HG02973 (cell line): ENCODE results near the gene HEBP2.
"Not testable (repeated sequence)": the region's sequence is repeated elsewhere in the genome, so short reads cannot be mapped to it uniquely, and the experiment has no call there.

Experiments
- ATAC-seq: cut with Tn5 transposase; IDR thresholded peaks from one replicate; pipeline ENCODE4 v1.9.1; 2021; ENCODE audit warnings: moderate library complexity; ENCODE audit not compliant: unreplicated experiment

The HEBP2 gene

GRCh38 chr6:138403801-138404665 is at the start of gene HEBP2:
HEBP2 (plus strand) TSS chr6:138404223; CDS start chr6:138404496, 273 bp downstream.
- ATAC-seq = peak; percentile 59

- ATAC-seq = no peak
Measured at GRCh38 chr6:138357928-138358327, 46.1 kb upstream of the HEBP2 start.

- ATAC-seq = not testable (repeated sequence)
Measured at GRCh38 chr6:138368684-138369083, 35.3 kb upstream of the HEBP2 start.

GRCh38 chr6:138370631-138371451 is 33.2 kb upstream of the HEBP2 start:
- ATAC-seq = no peak

GRCh38 chr6:138371452-138371711 is 32.6 kb upstream of the HEBP2 start:
- no peak for ATAC-seq

GRCh38 chr6:138371720-138372119 is 32.3 kb upstream of the HEBP2 start:
- ATAC-seq = no peak

GRCh38 chr6:138372711-138373463 is 31.1 kb upstream of the HEBP2 start:
- no peak for ATAC-seq

GRCh38 chr6:138374230-138374629 is 29.8 kb upstream of the HEBP2 start:
- ATAC-seq = no peak

- no peak for ATAC-seq
Measured at GRCh38 chr6:138374815-138375214, 29.2 kb upstream of the HEBP2 start.

GRCh38 chr6:138377042-138377441 is 27.0 kb upstream of the HEBP2 start:
- no peak for ATAC-seq

- no peak for ATAC-seq
Measured at GRCh38 chr6:138377844-138378243, 26.2 kb upstream of the HEBP2 start, which contains the start of gene SMIM28. SMIM28 (plus strand) TSS chr6:138377905; CDS start chr6:138378073, 168 bp downstream.

- ATAC-seq = no peak
Measured at GRCh38 chr6:138378463-138378862, 25.6 kb upstream of the HEBP2 start.

- no peak for ATAC-seq
Measured at GRCh38 chr6:138382498-138383265, 21.3 kb upstream of the HEBP2 start.

GRCh38 chr6:138383776-138384175 is 20.2 kb upstream of the HEBP2 start:
- no peak for ATAC-seq

GRCh38 chr6:138386897-138387296 is 17.1 kb upstream of the HEBP2 start:
- ATAC-seq = no peak

- no peak for ATAC-seq
Measured at GRCh38 chr6:138387577-138388368, 16.2 kb upstream of the HEBP2 start.

GRCh38 chr6:138389551-138389950 is 14.5 kb upstream of the HEBP2 start:
- no peak for ATAC-seq

GRCh38 chr6:138393871-138394783 is 9.9 kb upstream of the HEBP2 start:
- ATAC-seq = no peak

GRCh38 chr6:138396709-138397108 is 7.3 kb upstream of the HEBP2 start:
- no peak for ATAC-seq
